Effector CD4-positive, alpha-beta T cell (primary cell): ENCODE measurements around the gene VEGFA.

Experiments
- DNase-seq: peaks from one replicate; pipeline ENCODE4 v3.0.0-alpha.2; 2020

The VEGFA gene

GRCh38 chr6:43760210-43761168 lies 9.5 kb upstream of the VEGFA start:
- DNase-seq: no peak

- DNase-seq: no peak
Observed at GRCh38 chr6:43761666-43762409, 8.2 kb upstream of the VEGFA start.

DNA sequence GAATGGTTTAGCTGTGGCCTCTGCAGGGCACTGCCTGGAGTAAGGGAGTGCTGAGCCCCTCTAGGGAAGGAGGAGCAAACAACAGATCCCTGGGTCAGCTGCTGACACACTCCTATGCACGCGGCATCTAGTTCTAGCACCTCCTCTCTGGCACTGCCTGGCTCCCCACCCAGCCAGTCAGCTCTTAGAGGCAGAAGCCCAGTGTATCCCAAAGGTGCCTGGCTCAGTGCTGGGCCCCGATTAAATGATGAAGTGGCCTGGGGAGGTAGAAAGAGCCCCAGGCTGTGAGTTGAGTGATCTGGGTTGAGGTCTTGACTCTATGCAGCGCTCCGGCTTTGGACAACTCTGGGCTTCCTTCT lies 7.6 kb upstream of the VEGFA start:
- no peak for DNase-seq

DNA sequence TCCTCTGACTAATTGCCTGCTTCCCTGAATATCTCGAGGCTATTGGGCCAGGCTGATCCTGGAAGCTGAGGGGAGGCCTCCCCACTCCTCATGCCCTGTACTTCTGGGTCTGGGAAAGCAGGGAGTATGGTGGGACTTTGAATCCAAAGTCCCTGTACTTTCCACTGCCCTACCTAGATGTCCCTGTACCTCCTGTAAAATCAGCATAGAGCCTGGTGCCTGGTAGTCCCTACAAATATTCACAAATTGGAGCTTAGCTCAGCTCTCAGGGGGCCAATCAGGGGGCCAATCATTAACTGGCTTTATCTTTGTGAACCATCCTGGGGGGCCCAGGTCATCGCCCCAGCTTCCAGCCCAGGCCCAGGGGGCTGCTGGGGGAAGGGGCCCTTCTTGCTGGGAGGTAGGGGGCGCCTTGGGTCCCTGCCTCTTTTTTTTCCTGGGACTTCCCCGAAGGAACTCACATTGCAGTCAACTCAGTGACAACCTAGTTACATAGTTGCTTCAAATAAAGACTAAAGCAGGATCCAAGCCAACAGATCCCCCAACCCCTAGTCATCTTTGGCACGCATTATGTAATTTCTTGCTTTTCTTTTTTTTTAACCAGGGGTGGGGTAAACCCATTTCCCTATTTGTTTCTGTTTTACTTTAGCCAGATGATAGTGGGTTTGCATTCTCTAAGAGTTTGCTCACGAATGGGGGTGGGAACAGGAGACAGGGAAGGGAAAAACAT lies 6.9 kb upstream of the VEGFA start:
- DNase-seq: no peak

DNA sequence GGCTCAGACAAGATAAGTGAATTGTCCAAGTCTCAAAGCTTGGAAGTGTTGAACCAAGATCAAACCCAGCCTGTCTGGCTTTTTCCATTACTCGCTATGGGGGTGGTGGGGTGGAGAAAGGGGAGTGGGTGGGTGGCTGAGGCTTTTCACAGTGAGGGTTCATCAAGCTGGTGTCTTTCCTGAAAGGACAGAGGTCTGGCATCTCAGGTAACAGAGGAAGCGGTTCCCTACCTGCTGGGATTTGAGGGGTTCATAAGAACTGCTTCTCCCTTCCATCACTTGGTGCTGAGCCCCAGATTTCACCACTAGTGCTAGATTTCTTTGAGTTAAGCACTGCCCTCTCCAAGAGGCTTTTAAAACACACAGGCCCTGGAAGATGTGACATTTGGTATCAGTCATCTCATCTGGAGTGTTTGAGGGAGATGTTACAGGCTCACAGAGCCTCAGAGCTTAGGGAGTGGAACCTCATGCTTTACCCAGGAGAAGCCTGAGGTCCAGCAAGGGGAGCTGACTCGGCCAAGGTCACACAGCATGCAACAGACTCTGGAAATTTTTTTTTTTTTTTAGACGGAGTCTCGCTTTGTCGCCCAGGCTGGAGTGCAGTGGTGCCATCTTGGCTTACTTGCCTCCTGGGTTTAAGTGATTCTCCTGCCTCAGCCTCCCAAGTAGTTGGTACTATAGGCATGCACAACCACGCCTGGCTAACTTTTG lies 6.0 kb upstream of the VEGFA start:
- no peak for DNase-seq

DNA sequence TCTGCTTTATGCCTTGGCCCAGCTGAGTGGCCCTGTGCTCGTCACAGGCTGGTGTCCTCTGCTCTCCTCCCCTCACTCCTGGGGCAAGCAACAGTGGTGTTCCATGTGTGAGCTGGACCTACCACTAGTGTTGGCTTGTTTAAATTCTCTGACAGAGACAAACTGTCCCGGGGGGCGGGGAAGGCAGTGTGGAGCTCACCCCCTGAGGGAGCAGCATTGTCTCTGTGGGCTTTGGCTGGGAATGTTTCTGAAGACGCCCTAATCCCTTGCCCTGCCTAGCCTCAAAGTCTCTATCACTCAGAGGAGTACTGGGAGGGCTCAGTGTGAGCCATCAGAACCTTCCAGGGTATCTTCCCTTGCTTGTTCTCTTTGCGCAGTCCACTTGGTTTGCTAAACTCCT lies 5.2 kb upstream of the VEGFA start:
- no peak for DNase-seq

- DNase-seq: no peak
Observed at GRCh38 chr6:43765776-43766499, 4.1 kb upstream of the VEGFA start.

- DNase-seq: no peak
Observed at GRCh38 chr6:43766500-43766853, 3.5 kb upstream of the VEGFA start.

DNA sequence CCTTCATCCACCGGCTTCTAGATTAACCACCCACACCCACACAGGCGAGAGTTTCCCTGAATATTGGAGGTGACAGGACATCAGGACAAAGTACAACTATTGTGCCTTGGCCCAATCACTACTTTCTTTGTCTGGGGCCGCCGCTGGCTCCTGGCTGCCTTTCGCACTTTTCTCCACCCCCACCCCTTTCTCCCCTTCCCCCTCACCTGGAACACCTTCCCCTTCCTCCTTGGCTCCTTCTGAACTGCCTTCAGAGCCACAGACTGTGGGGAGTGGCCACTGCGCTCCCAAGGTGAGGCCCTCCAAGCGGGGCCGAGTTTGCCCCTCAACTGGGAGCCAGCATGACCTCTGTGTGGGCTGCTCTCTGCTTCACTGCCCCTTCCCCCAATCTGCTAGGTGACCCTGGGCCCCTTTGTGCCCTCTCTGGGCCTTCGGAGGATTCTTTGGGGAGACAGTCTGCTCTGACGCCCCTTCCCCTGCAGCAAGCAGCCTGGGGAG lies 3.0 kb upstream of the VEGFA start:
- DNase-seq: no peak

- no peak for DNase-seq
Observed at GRCh38 chr6:43767553-43768505, 2.2 kb upstream of the VEGFA start.

- DNase-seq: no peak
Observed at GRCh38 chr6:43768506-43768860, 1.5 kb upstream of the VEGFA start.

GRCh38 chr6:43768983-43769525 lies 957 bp upstream of the VEGFA start:
- DNase-seq: no peak

GRCh38 chr6:43770372-43771209 lies 580 bp downstream of the VEGFA start:
- DNase-seq: no peak

DNA sequence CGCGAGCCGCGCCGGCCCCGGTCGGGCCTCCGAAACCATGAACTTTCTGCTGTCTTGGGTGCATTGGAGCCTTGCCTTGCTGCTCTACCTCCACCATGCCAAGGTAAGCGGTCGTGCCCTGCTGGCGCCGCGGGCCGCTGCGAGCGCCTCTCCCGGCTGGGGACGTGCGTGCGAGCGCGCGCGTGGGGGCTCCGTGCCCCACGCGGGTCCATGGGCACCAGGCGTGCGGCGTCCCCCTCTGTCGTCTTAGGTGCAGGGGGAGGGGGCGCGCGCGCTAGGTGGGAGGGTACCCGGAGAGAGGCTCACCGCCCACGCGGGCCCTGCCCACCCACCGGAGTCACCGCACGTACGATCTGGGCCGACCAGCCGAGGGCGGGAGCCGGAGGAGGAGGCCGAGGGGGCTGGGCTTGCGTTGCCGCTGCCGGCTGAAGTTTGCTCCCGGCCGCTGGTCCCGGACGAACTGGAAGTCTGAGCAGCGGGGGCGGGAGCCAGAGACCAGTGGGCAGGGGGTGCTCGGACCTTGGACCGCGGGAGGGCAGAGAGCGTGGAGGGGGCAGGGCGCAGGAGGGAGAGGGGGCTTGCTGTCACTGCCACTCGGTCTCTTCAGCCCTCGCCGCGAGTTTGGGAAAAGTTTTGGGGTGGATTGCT lies 1.3 kb downstream of the VEGFA start:
- peak; percentile 15 for DNase-seq

DNA sequence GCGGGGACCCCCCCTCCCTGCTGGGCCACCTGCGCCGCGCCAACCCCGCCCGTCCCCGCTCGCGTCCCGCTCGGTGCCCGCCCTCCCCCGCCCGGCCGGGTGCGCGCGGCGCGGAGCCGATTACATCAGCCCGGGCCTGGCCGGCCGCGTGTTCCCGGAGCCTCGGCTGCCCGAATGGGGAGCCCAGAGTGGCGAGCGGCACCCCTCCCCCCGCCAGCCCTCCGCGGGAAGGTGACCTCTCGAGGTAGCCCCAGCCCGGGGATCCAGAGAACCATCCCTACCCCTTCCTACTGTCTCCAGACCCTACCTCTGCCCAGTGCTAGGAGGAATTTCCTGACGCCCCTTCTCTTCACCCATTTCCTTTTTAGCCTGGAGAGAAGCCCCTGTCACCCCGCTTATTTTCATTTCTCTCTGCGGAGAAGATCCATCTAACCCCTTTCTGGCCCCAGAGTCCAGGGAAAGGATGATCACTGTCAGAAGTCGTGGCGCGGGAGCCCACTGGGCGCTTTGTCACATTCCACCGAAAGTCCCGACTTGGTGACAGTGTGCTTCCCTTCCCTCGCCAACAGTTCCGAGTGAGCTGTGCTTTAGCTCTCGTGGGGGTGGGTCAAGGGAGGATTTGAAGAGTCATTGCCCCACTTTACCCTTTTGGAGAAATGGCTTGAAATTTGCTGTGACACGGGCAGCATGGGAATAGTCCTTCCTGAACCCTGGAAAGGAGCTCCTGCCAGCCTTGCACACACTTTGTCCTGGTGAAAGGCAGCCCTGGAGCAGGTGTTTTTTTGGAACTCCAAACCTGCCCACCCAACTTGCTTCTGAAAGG lies 2.1 kb downstream of the VEGFA start:
- DNase-seq: no peak

DNA sequence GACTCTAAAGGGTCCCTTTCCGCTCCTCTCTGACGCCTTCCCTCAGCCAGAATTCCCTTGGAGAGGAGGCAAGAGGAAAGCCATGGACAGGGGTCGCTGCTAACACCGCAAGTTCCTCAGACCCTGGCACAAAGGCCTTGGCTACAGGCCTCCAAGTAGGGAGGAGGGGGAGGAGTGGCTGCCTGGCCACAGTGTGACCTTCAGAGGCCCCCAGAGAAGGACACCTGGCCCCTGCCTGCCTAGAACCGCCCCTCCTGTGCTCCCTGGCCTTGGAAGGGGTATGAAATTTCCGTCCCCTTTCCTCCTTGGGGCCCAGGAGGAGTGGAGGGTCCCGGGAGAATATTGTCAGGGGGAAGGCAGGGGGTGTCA lies 2.7 kb downstream of the VEGFA start:
- no peak for DNase-seq

GRCh38 chr6:43773050-43773979 lies 3.3 kb downstream of the VEGFA start:
- peak; percentile 32 for DNase-seq
